SH-SY5Y (cell line): ENCODE data around the gene EML1.

Experiments
- GATA2 ChIP-seq: IDR thresholded peaks from 2 replicates; pipeline ENCODE4 v1.6.1; 2011; ENCODE audit warnings: mild to moderate bottlenecking, low read depth, low read length
- GATA3 ChIP-seq: IDR thresholded peaks from 2 replicates; pipeline ENCODE4 v1.6.1; 2011; ENCODE audit warnings: low read depth, mild to moderate bottlenecking, low read length, moderate library complexity

DNA sequence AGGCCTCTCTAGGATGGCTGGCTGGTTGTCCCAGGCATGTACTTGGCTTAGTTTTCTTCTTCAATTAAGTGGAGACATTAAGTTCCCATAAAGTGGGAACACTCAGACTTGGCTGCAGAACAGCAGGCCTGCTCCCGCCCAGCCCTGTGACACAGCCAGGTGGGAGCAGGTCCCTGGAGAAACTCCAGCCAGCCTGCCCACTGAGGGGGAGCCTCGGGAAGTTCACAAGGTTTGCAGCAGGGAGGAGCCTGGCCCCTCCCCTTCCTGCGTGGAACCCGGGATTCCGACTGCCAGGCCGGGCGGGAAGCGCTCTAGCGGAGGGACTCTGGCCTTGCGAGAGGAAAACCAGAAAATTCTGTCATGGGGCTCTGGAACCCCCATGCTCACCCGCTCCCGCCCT, 173.7 kb downstream of the EML1 start:
- TF ChIP-seq GATA3 (no peak), GATA2 (no peak)
